GM21723 (cell line): Measurements from ENCODE around the gene CCP110.
A peak's percentile ranks its signal among the peaks of the same experiment; 100 is the strongest.
"Not testable (repeated sequence)": the region's sequence is repeated elsewhere in the genome, so short reads cannot be mapped to it uniquely, and the experiment has no call there.

Experiments used
- ATAC-seq: cut with Tn5 transposase; IDR thresholded peaks from one replicate; pipeline ENCODE4 v1.9.1; 2021; ENCODE audit warnings: mild to moderate bottlenecking, moderate library complexity; ENCODE audit not compliant: unreplicated experiment

The CCP110 gene

DNA sequence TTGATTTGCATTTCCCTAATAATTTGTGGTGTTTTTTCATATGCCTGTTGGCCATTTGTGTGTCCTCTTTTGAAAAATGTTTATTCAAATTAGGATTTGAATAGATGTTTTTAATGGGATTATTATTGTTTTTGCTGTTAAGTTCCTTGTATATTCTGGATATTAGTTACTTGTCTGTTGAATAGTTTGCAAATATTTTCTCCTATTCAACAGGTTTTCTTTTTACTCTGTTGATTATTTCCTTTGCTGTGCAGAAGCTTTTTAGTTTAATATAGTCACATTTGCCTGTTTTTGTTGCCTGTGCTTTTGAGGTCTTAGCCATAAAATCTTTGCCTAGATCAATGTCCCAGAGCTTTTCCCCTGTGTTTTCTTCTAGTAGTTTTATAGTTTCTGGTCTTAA, 11.4 kb upstream of the CCP110 start:
- ATAC-seq = no peak

DNA sequence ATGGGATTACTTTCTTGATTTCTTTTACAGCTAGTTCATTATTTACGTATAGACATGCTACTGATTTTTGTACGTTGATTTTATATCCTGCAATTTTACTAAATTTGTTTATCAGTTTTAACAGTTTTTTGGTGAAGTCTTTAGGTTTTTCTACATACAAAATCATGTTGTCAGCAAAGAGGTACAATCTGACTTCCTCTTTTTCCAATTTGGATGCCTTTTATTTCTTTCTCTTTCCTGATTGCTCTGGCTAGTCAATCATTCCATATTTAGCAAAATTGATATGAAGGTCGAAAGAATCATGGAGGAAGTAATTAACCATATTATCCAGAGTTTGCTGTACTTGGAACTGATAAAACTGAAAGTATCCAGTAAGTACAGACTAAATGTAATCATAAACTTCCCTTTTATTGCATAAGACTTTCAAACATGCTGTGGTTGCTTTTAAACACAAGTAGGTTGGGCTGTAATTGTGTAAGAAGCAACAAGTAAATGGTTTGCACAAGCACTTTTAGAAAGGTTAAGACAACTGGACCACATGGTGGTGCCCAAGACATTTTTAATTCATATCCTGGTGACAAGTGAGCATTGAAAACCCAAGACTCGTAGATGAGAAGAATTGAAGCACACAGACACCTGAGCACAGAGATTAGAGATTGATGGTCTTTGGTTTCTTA, 10.2 kb upstream of the CCP110 start:
- no peak for ATAC-seq

DNA sequence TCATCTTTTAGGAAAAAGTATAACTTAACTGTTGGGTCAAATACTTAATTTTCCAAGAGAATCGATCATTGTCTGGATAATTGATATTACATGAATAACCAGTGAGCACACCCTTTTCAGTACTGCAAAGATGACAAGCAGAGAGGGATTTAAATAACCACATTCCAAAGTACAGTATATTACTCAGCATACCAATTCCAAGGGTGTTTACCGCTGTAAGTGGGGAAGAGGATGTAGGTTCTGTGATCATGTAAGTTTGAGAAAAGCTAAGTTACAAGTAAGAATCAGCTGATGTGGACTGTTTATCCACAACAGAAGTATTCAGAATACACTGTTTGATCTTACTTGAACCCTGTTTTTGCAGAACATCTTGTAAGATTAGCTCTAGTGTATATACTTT, 8.0 kb upstream of the CCP110 start:
- ATAC-seq = no peak

DNA sequence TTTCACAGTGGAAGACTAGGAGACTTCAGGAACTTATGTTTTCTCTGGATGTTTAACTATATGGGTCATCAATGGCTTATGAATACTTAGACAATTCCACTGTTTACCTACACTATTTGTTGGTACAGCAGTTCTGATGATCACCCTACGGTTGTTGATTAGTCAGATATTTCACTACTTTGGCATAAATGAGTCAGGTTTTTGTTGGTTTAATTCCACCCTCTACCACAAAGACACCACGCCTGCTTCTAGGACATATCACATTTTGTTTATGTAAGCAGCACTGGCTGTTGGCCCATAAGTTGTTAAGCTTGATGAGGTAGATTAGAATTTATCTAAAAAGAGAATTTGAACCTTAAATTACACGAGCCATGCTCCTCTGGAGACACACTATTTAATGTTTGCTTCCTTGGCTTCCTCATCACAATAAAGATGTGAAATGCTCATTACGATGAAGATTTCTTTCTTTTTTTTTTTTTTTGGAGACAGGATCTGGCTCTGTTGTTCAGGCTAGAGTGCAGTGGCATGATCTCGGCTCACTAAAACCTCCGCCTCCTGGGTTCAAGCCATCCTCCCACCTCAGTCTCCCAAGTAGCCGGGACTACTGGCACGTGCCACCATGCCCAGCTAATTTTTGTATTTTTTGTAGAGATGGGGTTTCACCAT, 6.2 kb upstream of the CCP110 start:
- ATAC-seq = no peak

DNA sequence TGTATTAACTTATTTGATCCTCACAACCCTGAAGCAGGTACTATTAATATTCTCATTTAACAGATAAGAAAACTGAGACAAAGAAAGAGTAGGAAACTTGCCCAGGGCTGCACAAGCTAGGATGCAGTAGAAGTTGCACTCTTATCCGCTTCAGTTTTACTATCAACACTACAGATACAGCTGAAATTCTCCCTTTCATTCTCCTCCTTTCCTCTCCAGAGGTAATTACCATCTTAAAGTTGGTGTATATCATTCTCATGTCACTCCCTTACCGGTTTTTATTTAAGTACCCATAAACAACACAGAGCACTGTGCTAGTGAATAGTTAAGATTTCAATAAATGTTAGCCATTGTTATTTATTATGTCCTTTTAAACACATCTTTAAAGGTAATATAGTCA, 5.4 kb upstream of the CCP110 start:
- no peak for ATAC-seq

DNA sequence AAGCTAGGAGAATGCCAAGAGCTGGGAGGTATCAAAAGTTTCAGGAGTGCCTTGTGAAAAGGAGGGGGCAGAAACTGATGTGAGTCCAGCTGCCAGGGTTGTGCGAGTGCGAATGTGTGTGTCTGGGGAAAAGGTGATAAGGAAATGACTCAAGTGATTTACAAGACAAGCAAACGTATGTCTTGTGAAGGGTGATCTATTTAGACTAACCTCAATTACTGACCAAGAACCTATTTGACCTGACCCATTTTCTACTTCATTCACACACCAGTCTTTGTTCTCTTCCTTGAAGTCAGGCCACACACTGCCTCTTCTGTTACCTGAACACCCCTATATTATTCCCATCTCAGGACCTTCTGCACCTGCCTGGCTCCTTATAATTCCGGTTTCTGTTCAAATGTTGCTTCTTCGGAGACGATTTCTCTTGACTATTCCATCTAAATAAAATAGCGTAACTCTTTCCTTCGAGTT, 2.8 kb upstream of the CCP110 start:
- ATAC-seq = no peak

DNA sequence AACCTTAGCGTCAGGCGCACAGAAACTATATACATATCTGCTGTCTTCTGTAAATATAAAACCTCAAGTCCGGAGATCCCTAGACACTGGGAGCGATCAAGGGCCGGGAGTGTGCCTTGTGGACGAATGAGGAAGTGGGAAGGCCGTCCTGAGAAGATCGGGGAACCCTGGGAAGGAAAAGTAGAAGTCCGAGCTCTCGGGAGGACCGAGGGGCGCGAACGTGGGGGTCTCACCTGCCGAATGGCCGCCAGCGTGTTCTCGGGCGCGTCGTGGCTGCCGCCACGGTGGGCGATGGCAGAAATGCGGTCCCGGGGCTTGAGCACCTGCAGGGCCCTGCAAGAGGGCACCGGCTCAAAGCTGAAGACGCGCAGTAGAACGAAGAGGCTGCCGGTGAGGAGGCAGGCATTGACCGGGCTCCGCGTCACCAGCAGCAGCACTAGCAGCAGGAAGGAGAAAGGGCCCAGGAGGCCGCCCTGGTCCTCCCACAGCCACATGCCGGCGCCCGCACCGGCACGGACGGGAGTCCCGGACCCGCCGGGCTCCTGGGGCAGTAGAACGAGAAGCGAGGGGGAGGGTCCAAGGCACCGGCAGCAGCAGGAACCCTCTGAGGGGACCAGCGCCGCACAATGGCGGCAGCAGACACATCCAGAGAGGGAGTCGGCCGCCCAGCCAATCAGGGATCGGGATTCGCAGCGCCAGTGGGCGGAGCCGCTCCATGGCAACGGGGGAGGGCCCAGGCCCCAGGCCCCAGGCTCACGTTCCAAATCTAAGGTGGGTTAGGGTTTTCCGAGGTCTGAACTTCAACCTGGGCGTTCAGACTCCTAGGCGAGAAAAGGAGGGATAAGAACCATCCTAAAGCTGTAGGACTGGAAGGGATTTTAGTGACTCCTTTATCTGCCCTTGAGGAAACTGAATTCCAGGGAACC, 2.0 kb upstream of the CCP110 start, which contains the start of gene GDE1:
Gene GDE1, minus strand, starts transcription at position 628 of the 926 bp plus-strand sequence. Its CDS starts 134 bp downstream, at position 494.
- peak; percentile 77 for ATAC-seq

DNA sequence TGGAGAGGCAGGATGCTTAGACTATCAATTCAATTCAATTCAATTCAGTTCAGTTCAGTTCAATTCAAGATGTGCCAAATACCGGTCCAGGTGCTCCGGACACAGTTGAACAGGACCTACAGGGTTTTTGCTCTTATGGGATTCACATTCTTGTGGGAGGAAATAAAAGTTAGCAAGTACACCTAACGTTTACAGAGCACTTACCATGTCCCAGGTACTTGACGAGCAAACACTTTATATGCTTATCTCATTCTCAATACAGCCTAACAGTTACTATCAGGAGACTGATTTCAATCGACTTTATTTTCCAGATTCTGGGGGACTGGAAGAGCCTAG, 1.4 kb upstream of the CCP110 start:
- ATAC-seq = no peak

DNA sequence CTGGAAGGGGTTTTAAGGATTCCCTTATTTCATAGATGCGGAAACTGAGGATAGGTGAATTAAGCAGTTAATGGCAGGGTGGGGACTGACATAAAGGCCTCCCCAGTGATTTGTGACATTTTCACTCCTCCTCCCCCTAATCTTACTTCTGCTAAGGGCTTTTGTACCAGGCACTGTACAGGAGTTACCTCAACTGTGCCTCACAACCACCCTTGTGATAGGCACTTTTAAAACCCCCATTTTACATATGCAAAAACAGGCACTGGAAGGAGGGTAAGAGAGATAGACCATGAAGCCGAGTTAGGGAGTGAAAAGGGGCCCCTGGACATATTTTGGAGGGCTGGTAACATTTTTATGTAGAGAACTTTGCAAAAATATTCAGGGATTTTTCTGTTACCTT, 982 bp upstream of the CCP110 start:
- no peak for ATAC-seq

DNA sequence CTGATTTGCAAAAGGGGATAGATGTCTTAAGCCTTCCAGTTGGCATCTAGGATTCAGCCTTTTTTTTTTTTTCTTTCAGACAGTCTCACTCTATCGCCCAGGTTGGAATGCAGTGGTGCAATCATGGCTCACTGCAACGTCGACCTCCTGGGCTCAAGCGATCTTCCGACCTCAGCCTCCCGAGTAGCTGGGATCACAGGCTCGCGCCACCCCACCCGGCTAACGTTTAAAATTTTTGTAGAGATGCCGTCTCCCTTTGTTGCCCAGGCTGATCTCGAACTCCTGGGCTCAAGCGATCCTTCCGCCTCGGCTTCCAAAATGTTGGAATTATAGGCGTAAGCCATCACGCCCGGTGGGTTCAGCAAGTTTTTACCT, 571 bp upstream of the CCP110 start:
- no peak for ATAC-seq

DNA sequence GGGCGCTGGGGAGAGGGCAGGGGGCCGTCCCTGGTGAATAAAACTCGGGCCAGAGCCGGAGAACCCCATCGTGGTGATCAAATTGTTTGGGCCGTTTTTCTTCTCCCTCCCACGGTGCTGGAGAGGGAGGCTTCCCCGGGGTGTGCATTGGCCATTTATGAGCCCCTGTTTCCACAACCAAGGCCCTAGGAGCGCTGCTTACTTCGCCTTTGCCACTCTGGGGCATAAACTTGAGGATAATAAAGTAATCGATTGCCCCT, 544 bp downstream of the CCP110 start:
- ATAC-seq = no peak

DNA sequence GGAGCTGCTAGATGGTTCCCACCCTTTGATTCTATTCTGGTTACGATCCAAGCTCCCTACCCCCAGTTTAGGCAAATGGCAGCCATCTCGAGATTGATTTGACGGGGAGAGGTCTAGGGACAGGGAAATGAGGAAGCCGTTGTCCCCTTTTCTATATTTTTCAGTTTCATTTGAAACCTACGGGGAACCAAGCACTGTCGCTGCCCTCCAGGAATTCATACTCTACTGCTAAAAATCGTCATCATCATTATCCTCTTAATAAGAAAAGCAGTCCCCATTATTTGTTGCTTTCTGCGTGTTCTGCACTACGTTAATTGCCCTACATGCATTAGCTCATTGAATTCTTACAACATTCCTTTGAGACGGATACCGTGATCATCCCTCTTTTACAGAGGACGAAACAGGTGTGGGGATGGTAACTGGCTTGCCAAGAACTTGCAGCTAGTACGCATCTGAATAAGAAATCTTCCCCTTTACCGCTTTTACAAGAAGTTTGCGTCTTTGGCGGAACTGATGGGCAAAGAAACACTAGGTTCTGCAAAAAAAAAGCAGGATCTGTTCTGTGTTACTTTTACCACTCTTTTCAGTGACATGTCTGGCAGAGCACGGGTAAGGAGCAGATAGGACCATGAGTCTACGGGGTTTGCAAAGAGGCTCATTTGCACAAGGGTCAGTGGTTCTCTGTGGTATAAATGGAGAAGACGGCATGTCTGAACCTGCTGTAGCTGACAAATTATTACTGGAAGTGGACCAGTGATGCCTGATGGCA, 1.1 kb downstream of the CCP110 start:
- no peak for ATAC-seq

DNA sequence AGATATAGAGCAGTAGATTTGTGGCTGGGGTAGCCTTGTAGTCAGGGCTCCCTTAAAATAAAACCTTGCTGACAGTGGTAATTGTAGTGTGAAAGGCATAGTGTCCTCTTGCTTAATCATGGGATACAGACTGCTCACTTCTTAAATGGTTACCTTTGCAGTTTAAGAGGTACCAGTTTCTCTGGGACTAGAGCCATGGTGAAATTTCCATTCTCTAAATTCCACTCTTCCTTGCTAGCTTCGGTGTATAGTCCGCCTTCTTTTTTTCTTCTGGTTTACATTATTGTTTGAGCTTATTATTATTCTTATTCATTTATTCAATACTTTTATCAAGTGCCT, 1.6 kb downstream of the CCP110 start:
- ATAC-seq = no peak

DNA sequence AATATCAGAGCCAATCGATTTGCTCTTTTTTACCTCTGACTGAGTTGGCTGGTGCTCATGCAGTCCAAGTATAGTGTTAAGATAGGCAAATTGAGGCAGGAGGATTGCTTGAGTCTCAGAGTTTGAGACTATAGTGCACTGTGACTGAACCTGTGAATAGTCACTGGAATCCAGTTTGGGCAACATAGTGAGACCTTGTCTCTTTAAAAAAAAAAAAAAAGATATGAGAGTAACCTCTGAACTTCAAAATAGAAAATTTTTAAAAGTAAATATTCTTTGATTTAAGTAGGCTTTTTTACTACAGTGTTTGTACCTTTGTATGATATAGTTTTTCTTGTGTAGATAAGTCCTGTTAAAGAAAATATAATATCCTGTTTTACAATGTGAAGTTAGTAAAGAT, 3.4 kb downstream of the CCP110 start:
- ATAC-seq = no peak

DNA sequence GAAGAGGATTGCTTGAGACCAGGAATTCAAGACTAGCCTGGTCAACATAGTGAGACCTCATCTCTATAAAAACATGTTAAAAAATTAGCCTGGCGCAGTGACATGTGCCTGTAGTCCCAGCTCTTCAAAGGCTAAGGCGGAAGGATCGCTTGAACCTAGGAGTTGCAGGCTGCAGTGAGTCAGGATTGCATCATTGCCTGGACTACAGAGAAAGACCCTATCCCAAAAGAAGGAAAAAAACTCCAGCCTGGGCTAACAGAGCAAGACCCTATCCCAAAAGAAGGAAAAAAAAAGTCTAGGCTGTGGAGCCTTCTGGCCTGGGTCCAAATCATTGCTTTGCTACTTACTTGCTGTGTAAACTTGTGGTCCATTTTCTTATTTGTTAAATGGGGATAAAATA, 4.9 kb downstream of the CCP110 start:
- no peak for ATAC-seq

DNA sequence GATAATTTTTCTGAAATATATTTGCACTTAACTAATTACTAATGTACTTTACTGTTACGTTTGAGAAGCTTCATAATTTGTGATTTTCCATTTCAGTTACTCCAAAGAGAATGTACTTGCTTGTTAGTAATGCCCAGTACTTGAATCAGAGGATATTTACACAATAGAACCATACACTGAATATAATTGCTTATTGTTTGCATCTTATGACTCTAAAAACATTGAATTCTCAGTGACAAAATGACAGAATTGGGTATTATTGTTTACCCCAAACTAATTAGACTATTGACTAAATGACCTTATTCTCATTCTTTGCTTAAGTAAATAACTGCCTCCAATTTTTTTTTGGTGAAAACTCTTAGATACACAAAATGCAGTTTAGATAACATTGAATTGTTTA, 8.9 kb downstream of the CCP110 start:
- no peak for ATAC-seq

DNA sequence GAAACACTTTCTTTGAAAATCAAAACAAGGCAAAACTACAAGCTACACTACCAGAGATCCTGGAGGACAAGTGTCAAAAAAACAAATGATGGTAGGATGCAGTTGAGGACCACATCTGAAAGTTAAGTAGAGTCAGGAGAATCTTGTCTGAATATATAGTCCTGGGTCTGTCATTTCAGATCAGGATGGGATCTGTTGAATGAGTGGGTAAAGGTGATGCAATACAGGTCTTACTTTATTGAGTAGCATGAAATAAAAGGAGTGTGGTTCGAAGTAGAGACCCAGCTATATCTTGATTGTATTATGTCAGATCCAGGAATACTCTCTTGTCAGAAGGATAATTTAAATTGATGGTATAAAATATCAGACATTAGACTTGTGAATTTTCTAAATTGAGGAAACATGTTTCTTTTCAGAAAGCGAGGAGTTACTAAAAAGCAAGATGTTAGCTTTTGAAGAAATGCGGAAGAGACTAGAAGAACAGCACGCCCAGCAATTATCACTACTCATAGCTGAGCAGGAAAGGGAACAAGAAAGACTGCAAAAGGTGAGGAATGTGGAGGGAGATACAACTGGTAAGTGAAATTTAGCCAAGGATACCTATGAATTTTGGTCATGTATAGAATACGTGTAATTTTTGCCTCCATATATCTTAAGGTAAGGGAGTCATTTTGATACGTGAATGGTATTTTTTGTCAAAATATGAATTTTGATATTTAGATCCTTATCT, 16.7 kb downstream of the CCP110 start:
- no peak for ATAC-seq

DNA sequence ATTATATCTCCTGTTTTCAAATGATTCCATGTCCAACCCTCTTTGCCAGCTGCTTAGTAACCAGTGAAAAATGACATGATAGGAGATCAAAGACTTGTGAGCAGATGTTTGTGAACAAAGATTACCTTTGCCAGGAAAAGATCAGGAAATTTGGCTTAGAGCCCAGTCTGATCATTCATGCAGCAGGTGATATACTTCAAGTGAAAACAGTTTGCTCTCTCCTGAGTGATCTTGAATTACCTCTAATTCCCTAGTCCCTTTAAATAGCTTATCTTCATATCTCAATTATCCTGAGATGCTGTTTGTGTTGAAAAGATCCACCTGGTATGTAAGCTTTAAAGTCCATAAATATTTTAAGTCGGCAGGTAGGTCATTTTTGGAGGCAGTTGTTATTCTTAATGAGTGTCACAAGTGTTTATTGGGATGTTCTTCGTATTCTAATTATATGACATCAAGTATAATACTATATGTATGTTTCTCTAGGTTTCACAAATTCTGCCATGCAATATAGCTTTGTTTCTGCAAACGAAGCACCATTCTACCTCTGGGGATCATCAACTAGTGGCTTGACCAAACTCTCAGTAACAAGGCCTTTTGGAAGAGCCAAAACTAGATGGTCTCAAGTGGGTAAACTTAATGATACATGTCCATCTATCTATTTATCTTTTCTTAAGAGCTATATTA, 18.5 kb downstream of the CCP110 start:
- ATAC-seq = no peak

DNA sequence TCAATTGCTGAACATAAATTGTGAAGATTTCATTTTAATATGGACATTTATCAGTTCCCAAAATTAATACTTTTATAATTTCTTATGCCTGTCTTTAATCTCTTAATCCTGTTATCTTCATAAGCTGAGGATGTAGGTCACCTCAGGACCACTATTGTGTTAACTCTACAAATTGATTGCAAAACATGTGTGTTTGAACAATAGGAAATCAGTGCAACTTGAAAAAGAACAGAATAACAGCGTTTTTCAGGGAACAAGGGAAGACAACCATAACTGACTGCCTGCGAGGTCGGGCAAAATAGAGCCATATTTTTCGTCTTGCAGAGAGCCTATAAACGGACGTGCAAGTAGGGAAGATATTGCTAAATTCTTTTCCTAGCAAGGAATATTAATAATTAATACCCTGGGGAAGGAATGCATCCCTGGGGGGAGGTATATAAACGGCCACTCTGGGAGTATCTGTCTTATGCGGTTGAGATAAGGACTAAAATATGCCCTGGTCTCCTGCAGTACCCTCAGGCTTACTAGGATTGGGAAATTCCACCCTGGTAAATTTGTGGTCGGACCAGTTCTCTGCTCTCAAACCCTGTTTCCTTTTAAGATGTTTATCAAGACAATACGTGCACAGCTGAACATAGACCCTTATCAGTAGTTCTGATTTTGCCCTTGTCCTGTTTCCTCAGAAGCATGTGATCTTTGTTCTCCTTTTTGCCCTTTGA, 19.7 kb downstream of the CCP110 start:
- ATAC-seq = not testable (repeated sequence)

DNA sequence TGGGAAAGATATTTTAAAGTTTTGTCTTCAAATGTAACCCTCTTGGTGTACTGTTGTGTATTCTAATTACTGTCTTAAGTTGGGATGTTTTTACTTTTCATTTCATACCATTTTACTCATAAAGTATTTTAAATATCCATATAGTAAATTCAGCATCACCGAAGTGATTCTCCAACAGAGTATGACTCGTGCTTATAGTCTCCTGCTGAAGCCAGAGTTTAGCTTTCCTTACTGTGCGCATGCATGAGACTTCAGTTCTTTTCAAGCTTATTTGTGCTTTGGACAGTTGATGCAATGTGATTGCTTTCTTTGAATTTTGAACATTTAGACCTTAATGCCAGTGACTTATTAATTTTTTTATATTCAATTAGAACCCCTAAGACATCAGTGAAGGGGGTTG, 24.4 kb downstream of the CCP110 start:
- ATAC-seq = no peak
